ENCODE measurements around the gene NOP56.

DNA sequence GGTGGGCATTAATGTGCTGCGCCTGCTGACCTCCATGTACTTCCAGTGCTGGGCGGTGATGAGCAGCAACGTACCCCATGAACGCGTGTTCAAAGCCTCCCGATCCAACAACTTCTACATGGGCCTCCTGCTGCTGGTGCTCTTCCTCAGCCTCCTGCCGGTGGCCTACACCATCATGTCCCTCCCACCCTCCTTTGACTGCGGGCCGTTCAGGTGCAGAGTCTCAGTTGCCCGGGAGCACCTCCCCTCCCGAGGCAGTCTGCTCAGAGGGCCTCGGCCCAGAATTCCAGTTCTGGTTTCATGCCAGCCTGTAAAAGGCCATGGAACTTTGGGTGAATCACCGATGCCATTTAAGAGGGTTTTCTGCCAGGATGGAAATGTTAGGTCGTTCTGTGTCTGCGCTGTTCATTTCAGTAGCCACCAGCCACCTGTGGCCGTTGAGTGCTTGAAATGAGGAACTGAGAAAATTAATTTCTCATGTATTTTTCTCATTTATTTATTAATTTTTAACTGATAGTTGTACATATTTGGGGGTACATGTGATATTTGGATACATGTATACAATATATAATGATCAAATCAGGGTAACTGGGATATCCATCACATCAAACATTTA, 35.2 kb upstream of the NOP56 start:
- TF ChIP-seq POLR2AphosphoS5 (IDR thresholded peaks at IDR 0.05; ENCODE audit: borderline replicate concordance, low read depth, low read length), result no peak
- no peak for TF ChIP-seq EZH2 (IDR thresholded peaks at IDR 0.05)

All from SK-N-MC (cell line).